ENCODE data around the gene TLCD3B. TPM values are rescaled to one million over a fixed set of nuclear protein-coding genes. Genes with fewer than 3 reads are reported as not detected.

Gene TLCD3B
- total RNA-seq, 1 experiment from 2014 or later: 0.47 TPM

DNA sequence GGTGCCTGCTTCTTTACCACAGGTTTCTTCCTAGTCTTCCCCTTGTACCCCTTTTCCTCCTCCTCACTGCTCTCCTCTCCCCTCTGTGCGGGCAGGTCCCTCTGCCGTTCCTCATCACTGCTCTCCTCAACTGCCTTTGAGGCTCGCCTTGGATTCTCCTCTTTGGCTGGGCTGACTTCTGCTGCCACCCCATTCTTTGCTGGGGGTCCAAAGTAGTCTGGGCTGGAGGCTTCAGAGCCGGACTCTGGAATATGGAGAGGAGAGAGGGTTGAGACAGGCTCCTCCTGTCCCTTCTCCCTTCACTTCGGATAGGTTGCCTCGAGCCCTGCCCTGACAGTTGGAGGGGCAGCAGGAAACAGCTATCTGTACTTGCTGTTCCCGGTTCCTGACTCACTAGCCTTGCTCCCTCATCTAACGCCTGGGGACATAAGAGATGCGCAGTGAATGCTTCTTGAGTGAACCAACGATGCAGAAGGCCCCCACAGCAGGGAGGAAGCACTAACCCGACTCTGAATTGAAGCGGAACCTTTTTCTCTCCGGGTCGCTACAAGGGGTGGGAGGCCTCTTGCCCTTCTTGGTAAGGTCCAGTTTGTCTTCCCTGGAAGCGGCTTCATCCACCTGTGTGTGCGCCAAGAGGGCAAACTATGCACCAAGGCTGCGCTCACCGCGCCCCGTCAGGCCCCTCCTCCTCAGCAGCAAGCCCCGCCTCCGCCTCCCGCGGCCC is 36.3 kb downstream of the TLCD3B start:
- Histone ChIP-seq H3K79me2 (ENCODE audit: low read length) (peaks cover 12% of the 10 kb centered on the region), H3K9me2 (replicated peaks; ENCODE audit: low read length) (no peaks in the 10 kb centered on the region), H3K27me3 (ENCODE audit: low read length) (no peaks in the 10 kb centered on the region), H3K4me3 (ENCODE audit: low read length) (peak overlapping the region; percentile 91), H3K4me2 (ENCODE audit: low read length) (peak overlapping the region; percentile 100), H2AFZ (ENCODE audit: low read length) (peak overlapping the region; percentile 100), H3K4me1 (ENCODE audit: insufficient read depth, low read length) (peaks cover 24% of the 10 kb centered on the region), H3F3A (ENCODE audit: low read length, unreplicated experiment) (no peaks in the 10 kb centered on the region), H3K27ac (ENCODE audit: low read length) (peak overlapping the region; percentile 92), H3K9me3 (ENCODE audit: low read length) (no peaks in the 10 kb centered on the region), H4K20me1 (ENCODE audit: low read length) (no peaks in the 10 kb centered on the region), H3K9ac (ENCODE audit: low read length) (peak overlapping the region; percentile 100), H3K36me3 (ENCODE audit: low read depth, low read length) (peaks cover 8% of the 10 kb centered on the region; the same call in 1 of the 2 replicates)
- ChIA-PET POLR2A (ENCODE audit: unreplicated experiment) (no interaction called here), CTCF (no interaction called here)
- DNase-seq (peak; percentile 73), ATAC-seq (peak; percentile 56)
- TF ChIP-seq, protein P1, sequence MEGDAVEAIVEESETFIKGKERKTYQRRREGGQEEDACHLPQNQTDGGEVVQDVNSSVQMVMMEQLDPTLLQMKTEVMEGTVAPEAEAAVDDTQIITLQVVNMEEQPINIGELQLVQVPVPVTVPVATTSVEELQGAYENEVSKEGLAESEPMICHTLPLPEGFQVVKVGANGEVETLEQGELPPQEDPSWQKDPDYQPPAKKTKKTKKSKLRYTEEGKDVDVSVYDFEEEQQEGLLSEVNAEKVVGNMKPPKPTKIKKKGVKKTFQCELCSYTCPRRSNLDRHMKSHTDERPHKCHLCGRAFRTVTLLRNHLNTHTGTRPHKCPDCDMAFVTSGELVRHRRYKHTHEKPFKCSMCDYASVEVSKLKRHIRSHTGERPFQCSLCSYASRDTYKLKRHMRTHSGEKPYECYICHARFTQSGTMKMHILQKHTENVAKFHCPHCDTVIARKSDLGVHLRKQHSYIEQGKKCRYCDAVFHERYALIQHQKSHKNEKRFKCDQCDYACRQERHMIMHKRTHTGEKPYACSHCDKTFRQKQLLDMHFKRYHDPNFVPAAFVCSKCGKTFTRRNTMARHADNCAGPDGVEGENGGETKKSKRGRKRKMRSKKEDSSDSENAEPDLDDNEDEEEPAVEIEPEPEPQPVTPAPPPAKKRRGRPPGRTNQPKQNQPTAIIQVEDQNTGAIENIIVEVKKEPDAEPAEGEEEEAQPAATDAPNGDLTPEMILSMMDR (conservative IDR thresholded peaks at IDR 0.05; ENCODE audit: low read depth, low read length): no peak
- no peak for TF ChIP-seq EZH2phosphoT487 (IDR thresholded peaks at IDR 0.05; ENCODE audit: borderline replicate concordance, low read length)
- no peak for TF ChIP-seq EZH2 (IDR thresholded peaks at IDR 0.05; ENCODE audit: low read length, unreplicated experiment)
- no TSS peak for BruUV-seq (replicated peaks)
- intact Hi-C loops (cut with micrococcal nuclease): no loop called here

DNA sequence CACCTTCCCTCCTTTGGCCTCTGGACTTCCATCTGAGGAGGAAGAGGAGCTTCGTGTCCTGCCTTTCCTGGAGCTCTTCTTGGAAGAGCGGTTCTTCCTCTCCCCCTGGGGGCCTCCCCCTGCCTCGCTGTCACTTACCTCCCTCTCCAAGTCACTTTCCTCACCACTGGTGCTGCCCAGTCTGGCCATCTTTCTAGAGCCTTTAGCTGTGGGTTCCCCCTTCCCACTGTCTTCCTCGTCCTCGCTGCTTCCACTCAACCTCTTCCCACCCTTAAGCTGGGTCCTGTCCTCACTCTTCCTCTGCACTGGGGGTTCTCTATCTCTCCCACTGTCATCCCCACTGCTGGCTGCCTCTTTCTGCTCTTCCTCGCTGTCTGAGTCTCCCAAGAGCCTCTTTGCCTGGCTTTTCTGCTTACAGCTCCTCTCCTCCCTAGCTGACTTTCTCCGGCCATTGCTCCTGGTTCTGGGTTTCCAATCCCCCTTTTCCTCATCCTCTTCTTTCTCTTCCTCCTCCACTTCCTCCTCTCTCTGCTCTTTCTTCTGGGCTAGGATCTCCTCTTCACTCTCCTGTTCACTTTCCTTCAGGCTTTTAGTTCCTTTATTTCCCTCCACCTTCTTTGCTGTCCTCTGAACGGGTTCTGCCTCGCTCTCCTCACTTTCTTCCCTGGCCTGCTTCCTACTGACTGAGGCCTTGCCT is 37.0 kb downstream of the TLCD3B start:
- Histone ChIP-seq H3K36me3 (ENCODE audit: low read depth, low read length) (peaks cover 8% of the 10 kb centered on the region; the same call in 1 of the 2 replicates), H3F3A (ENCODE audit: low read length, unreplicated experiment) (no peaks in the 10 kb centered on the region), H3K27me3 (ENCODE audit: low read length) (no peaks in the 10 kb centered on the region), H3K9me3 (ENCODE audit: low read length) (no peaks in the 10 kb centered on the region), H3K4me2 (ENCODE audit: low read length) (peak overlapping the region; percentile 100), H4K20me1 (ENCODE audit: low read length) (no peaks in the 10 kb centered on the region), H3K27ac (ENCODE audit: low read length) (peak overlapping the region; percentile 92), H3K4me1 (ENCODE audit: insufficient read depth, low read length) (peaks cover 24% of the 10 kb centered on the region), H3K79me2 (ENCODE audit: low read length) (peaks cover 12% of the 10 kb centered on the region), H3K9ac (ENCODE audit: low read length) (peak overlapping the region; percentile 100), H3K4me3 (ENCODE audit: low read length) (peak overlapping the region; percentile 91), H3K9me2 (replicated peaks; ENCODE audit: low read length) (no peaks in the 10 kb centered on the region), H2AFZ (ENCODE audit: low read length) (no peak overlapping the region)
- CTCF ChIA-PET: no interaction called here
- BruUV-seq (replicated peaks): no TSS peak
- TF ChIP-seq, protein P1 (conservative IDR thresholded peaks at IDR 0.05; ENCODE audit: low read depth, low read length): no peak
- TF ChIP-seq EZH2phosphoT487 (IDR thresholded peaks at IDR 0.05; ENCODE audit: borderline replicate concordance, low read length) (no peak), EZH2 (IDR thresholded peaks at IDR 0.05; ENCODE audit: low read length, unreplicated experiment) (no peak)
- intact Hi-C loops (cut with micrococcal nuclease): no loop called here
- ATAC-seq (no peak), DNase-seq (no peak)
- POLR2A ChIA-PET (ENCODE audit: unreplicated experiment): no interaction called here

Data from PC-3 (cell line).